Astrocyte (in vitro differentiated cells and primary cell): ENCODE measurements around the gene CIDEB. TPM values are rescaled to one million over a fixed set of nuclear protein-coding genes. Genes with fewer than 3 reads are reported as not detected.
A peak's percentile ranks its signal among the peaks of the same experiment; 100 is the strongest.

Source experiments
- DNase-seq: peaks from one replicate; pipeline ENCODE4 v3.0.0-alpha.2; 2010; ENCODE audit warnings: low read depth
- FAIRE-seq: peaks from 2 replicates; lab custom pipeline; 2011; peaks lifted over from hg19 to GRCh38; lab: Jason Lieb, UNC
- H2AFZ ChIP-seq: 2 replicates; pipeline ENCODE4 v1.6.0; 2012; ENCODE audit warnings: low read depth, low read length, inconsistent platforms
- H3K27ac ChIP-seq: 2 replicates; pipeline ENCODE4 v1.5.1; 2011; ENCODE audit warnings: low read depth, low read length, inconsistent platforms
- H3K27me3 ChIP-seq: 2 replicates; pipeline ENCODE4 v1.6.0; 2011; ENCODE audit warnings: low read length, inconsistent platforms; ENCODE audit not compliant: insufficient read depth
- H3K36me3 ChIP-seq: 2 replicates; pipeline ENCODE4 v1.5.1; 2011; ENCODE audit warnings: low read length, inconsistent platforms; ENCODE audit not compliant: insufficient read depth
- H3K4me1 ChIP-seq: 2 replicates; pipeline ENCODE4 v1.5.1; 2011; ENCODE audit warnings: low read length, inconsistent platforms; ENCODE audit not compliant: insufficient read depth
- H3K4me2 ChIP-seq: 2 replicates; pipeline ENCODE4 v1.6.0; 2012; ENCODE audit warnings: low read length, inconsistent platforms
- H3K4me3 ChIP-seq: 2 replicates; pipeline ENCODE4 v1.5.1; 2011; ENCODE audit warnings: low read depth, mild to moderate bottlenecking, low read length, inconsistent platforms; ENCODE audit not compliant: insufficient read depth
- H3K79me2 ChIP-seq: 2 replicates; pipeline ENCODE4 v1.6.0; 2012; ENCODE audit warnings: mild to moderate bottlenecking, low read length, inconsistent platforms; ENCODE audit not compliant: insufficient read depth
- H3K9ac ChIP-seq: 2 replicates; pipeline ENCODE4 v1.6.0; 2012; ENCODE audit warnings: mild to moderate bottlenecking, low read length, inconsistent platforms
- H3K9me3 ChIP-seq: 2 replicates; pipeline ENCODE4 v1.5.1; 2012; ENCODE audit warnings: low read depth, mild to moderate bottlenecking, low read length, inconsistent platforms; ENCODE audit not compliant: insufficient read depth
- H4K20me1 ChIP-seq: 2 replicates; pipeline ENCODE4 v1.6.0; 2012; ENCODE audit warnings: low read length, inconsistent platforms; ENCODE audit not compliant: insufficient read depth
- H3K27ac Mint-ChIP-seq: one replicate; pipeline ENCODE4 v1.8.0; 2021; ENCODE audit warnings: mild to moderate bottlenecking, mixed read lengths; ENCODE audit not compliant: unreplicated experiment
- H3K27me3 Mint-ChIP-seq: one replicate; pipeline ENCODE4 v1.8.0; 2021; ENCODE audit warnings: low read depth, mixed read lengths; ENCODE audit not compliant: unreplicated experiment
- H3K36me3 Mint-ChIP-seq: one replicate; pipeline ENCODE4 v1.8.0; 2021; ENCODE audit warnings: low read depth, mixed read lengths; ENCODE audit not compliant: unreplicated experiment
- H3K4me1 Mint-ChIP-seq: one replicate; pipeline ENCODE4 v1.8.0; 2021; ENCODE audit warnings: low read depth, mixed read lengths; ENCODE audit not compliant: unreplicated experiment
- H3K4me3 Mint-ChIP-seq: one replicate; pipeline ENCODE4 v1.8.0; 2021; ENCODE audit warnings: mild to moderate bottlenecking, moderate library complexity, mixed read lengths; ENCODE audit not compliant: unreplicated experiment
- H3K9me3 Mint-ChIP-seq: one replicate; pipeline ENCODE4 v1.8.0; 2021; ENCODE audit warnings: mild to moderate bottlenecking, mixed read lengths; ENCODE audit not compliant: unreplicated experiment
- EZH2 ChIP-seq: IDR thresholded peaks from 2 replicates; pipeline ENCODE4 v1.6.1; 2012; ENCODE audit warnings: mild to moderate bottlenecking, low read length, inconsistent platforms; ENCODE audit not compliant: insufficient read depth
- total RNA-seq: library from RNA; stranded (reverse); gene quantifications from 2 replicates; pipeline ENCODE4 v1.2.1, GENCODE V29; 2021
- TF ChIP-seq, protein P1 (sequence below): IDR thresholded peaks from 2 replicates; pipeline ENCODE4 v1.5.1; 2011; ENCODE audit warnings: low read depth, mild to moderate bottlenecking, inconsistent platforms, low read length, moderate library complexity; ENCODE audit not compliant: insufficient read depth

Gene CIDEB
- total RNA-seq, 1 donor from 2014 or later: not detected

DNA sequence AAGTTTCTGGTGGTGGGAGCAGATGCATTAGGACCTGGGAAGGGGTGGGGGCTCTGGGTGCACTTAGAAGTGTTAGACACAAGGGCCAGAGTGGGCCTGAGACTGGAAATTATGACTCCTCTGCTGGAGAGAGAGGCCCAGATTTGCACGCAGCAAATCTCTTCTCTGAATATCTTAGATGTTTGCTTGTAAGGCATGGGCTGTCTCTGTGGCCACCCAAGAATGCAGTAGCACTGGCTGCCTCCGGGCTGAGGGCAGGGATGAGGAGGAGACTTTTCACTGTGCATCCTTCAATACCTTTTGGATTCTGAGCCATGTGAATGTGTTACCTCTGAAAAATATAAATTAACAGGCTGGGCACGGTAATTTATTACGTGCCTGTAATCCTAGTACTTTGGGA, 22.4 kb downstream of the CIDEB start:
- H3K4me2 ChIP-seq: no peak overlapping the region
- H3K4me3 ChIP-seq: no peak overlapping the region
- Mint-ChIP-seq H3K27ac (peak overlapping the region; percentile 2), H3K9me3 (no peaks in the 10 kb centered on the region), H3K27me3 (no peaks in the 10 kb centered on the region), H3K4me3 (no peak overlapping the region), H3K4me1 (peaks cover 10% of the 10 kb centered on the region), H3K36me3 (peaks cover 8% of the 10 kb centered on the region)
- no peak overlapping the region for H3K27ac ChIP-seq
- H4K20me1 ChIP-seq: peaks cover 12% of the 10 kb centered on the region
- H3K4me1 ChIP-seq: no peaks in the 10 kb centered on the region
- TF ChIP-seq EZH2: no peak
- TF ChIP-seq, protein P1, sequence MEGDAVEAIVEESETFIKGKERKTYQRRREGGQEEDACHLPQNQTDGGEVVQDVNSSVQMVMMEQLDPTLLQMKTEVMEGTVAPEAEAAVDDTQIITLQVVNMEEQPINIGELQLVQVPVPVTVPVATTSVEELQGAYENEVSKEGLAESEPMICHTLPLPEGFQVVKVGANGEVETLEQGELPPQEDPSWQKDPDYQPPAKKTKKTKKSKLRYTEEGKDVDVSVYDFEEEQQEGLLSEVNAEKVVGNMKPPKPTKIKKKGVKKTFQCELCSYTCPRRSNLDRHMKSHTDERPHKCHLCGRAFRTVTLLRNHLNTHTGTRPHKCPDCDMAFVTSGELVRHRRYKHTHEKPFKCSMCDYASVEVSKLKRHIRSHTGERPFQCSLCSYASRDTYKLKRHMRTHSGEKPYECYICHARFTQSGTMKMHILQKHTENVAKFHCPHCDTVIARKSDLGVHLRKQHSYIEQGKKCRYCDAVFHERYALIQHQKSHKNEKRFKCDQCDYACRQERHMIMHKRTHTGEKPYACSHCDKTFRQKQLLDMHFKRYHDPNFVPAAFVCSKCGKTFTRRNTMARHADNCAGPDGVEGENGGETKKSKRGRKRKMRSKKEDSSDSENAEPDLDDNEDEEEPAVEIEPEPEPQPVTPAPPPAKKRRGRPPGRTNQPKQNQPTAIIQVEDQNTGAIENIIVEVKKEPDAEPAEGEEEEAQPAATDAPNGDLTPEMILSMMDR: no peak
- no peak overlapping the region for H3K9ac ChIP-seq
- no peaks in the 10 kb centered on the region for H3K9me3 ChIP-seq
- H3K79me2 ChIP-seq: no peaks in the 10 kb centered on the region
- no peaks in the 10 kb centered on the region for H3K27me3 ChIP-seq
- DNase-seq (peak; percentile 17), FAIRE-seq (no peak)
- no peak overlapping the region for H2AFZ ChIP-seq
- peaks cover 3% of the 10 kb centered on the region for H3K36me3 ChIP-seq

DNA sequence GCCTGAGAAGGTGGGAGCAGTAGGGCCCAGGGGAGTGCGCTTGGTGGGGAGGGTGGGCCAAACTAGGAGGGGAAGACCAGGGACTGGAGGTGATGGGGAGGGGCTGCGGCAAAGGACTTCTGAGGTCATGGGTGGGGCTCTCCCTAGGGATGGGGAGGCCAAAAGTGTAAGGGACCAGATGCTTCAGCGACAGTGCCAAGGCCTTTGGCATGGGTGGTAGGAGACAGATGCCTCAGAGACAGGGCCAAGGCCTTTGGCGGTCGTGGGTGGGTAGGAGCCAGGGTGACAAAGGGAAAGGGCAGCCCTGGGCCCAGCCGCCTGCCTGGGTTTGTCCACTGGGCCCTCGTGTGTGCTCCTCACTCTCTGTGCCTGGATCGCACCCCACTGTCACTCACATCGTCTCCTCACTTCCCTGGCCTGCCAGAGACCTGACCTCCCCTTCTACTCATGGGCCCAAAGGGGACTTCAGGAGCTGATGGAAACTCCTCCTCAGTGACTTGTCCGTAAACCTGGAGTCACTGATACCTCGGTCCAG, 23.2 kb downstream of the CIDEB start:
- Histone ChIP-seq H3K27me3 (no peaks in the 10 kb centered on the region), H4K20me1 (peaks cover 12% of the 10 kb centered on the region), H3K9me3 (no peaks in the 10 kb centered on the region), H3K79me2 (no peaks in the 10 kb centered on the region), H3K4me2 (no peak overlapping the region), H3K9ac (no peak overlapping the region), H3K27ac (no peak overlapping the region), H3K4me1 (no peaks in the 10 kb centered on the region), H3K36me3 (peaks cover 2% of the 10 kb centered on the region), H3K4me3 (no peak overlapping the region), H2AFZ (no peak overlapping the region)
- Mint-ChIP-seq H3K27ac (no peak overlapping the region), H3K36me3 (peaks cover 7% of the 10 kb centered on the region), H3K4me3 (no peak overlapping the region), H3K27me3 (no peaks in the 10 kb centered on the region), H3K9me3 (no peaks in the 10 kb centered on the region), H3K4me1 (peaks cover 10% of the 10 kb centered on the region)
- FAIRE-seq (no peak), DNase-seq (no peak)
- TF ChIP-seq EZH2: no peak
- TF ChIP-seq, protein P1: no peak

DNA sequence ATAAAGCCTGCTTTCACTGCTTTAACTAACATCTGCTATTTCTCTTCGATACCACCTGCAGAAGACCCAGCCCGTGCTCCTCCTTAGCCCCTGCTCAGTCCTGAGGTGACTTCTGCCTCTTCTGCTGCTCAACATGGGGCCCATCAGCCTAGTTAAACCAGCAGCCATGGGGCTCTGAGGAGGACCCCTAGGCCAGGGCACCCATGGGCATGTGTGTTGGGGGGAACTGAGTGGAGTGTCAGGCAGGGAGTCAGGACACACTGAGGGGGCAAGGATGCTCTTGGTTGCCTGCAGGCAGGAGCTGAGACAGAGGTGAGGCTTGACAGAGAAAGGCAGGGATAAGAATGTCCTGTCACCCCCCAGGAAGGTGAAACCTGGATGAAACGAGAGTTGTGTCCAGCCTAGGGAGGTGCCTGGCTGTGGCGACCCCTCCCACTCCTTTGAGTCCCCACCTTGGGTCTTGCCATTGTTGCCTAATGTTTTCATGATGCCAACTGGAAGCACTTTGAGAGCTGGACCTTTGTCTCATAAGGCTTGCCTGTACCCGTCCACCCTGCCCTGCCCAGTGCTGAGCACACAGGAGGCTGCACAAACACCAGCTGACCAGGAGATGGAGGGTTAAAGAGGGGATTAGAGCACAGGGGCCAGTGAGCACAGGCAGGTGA, 23.8 kb downstream of the CIDEB start:
- Mint-ChIP-seq H3K27me3 (no peaks in the 10 kb centered on the region), H3K27ac (no peak overlapping the region), H3K9me3 (no peaks in the 10 kb centered on the region), H3K36me3 (peaks cover 10% of the 10 kb centered on the region), H3K4me1 (peaks cover 12% of the 10 kb centered on the region), H3K4me3 (no peak overlapping the region)
- Histone ChIP-seq H3K27me3 (no peaks in the 10 kb centered on the region), H3K27ac (no peak overlapping the region), H3K4me3 (no peak overlapping the region), H3K4me2 (no peak overlapping the region), H4K20me1 (peaks cover 12% of the 10 kb centered on the region), H3K79me2 (no peaks in the 10 kb centered on the region), H3K9me3 (no peaks in the 10 kb centered on the region), H3K36me3 (no peaks in the 10 kb centered on the region), H3K9ac (no peak overlapping the region), H3K4me1 (no peaks in the 10 kb centered on the region), H2AFZ (no peak overlapping the region)
- FAIRE-seq: no peak
- no peak for DNase-seq
- TF ChIP-seq, protein P1: no peak
- no peak for TF ChIP-seq EZH2
